Left colon (tissue), 2 donors: ENCODE results near the gene BRMS1L. TPM values are rescaled to one million over a fixed set of nuclear protein-coding genes. Genes with fewer than 3 reads are reported as not detected.

ENCODE experiments used
- ATAC-seq: fragments of 200-7000 bp; cut with Tn5 transposase; one replicate; pipeline ENCODE4 v1.9.1; 2020; ENCODE audit warnings: mild to moderate bottlenecking, moderate library complexity
- DNase-seq, 2 donors: peaks; one replicate each; pipeline ENCODE4 v3.0.0-alpha.2; 2020
- intact Hi-C, 2 donors: fragments of 100-400 bp; cut with DNase I in 1 of 2; cut with micrococcal nuclease in 1 of 2; formaldehyde crosslinking; loops; one replicate each; pipeline versions ENCODE4 v1.11.2 to v1.14.0; 2022; cut with DNase I, micrococcal nuclease
- total RNA-seq, 2 donors: library from RNA; stranded (reverse); fragmentation: NEBNext Ultra II Directional; extraction: Animal tissue kit (Norgen Biotek cat#: 25700); gene quantifications; one replicate each; pipeline ENCODE4 v1.2.1, GENCODE V29; 2021
- donor health status: DM: no; HTN: no; CAD: no.
- donor health status: DM: yes; HTN: yes; CAD: no.

The BRMS1L gene
- total RNA-seq, 2 donors from 2014 or later: 3.2 to 5.0 TPM

- DNase-seq: no peak
- no peak for ATAC-seq
- intact Hi-C loops: no loop called here
These were observed 74.6 kb downstream of the BRMS1L start for GRCh38 chr14:35900741-35901140.

GRCh38 chr14:35909665-35910064 lies 83.5 kb downstream of the BRMS1L start:
- DNase-seq (peak; percentile 23 to 41), ATAC-seq (peak; percentile 100)
- intact Hi-C loops: no loop called here

- DNase-seq: no peak
- ATAC-seq: no peak
- intact Hi-C loops: no loop called here
These were observed 84.1 kb downstream of the BRMS1L start for GRCh38 chr14:35910191-35910590.

GRCh38 chr14:35911097-35911496 lies 85.0 kb downstream of the BRMS1L start:
- intact Hi-C loops: no loop called here
- DNase-seq (no peak), ATAC-seq (no peak)

- ATAC-seq: no peak
These were observed 89.0 kb downstream of the BRMS1L start for GRCh38 chr14:35915185-35915584.

GRCh38 chr14:35915775-35916174 lies 89.6 kb downstream of the BRMS1L start:
- DNase-seq (no peak), ATAC-seq (no peak)
- intact Hi-C loops: no loop called here

More at GRCh38 chr14:35915185-35915584, 89.0 kb downstream of the BRMS1L start:
- intact Hi-C loops: no loop called here
- DNase-seq: no peak

Other genes starting within 250 kb of the BRMS1L start
- 10 to 100 TPM; 81.5 to 85.3 TPM for gene RALGAPA1, start 17.0 kb upstream of the BRMS1L start, total RNA-seq